Measurements from ENCODE around the gene CCDC88B.
"Not testable (repeated sequence)": the region's sequence is repeated elsewhere in the genome, so short reads cannot be mapped to it uniquely, and the experiment has no call there.

The CCDC88B gene

DNA sequence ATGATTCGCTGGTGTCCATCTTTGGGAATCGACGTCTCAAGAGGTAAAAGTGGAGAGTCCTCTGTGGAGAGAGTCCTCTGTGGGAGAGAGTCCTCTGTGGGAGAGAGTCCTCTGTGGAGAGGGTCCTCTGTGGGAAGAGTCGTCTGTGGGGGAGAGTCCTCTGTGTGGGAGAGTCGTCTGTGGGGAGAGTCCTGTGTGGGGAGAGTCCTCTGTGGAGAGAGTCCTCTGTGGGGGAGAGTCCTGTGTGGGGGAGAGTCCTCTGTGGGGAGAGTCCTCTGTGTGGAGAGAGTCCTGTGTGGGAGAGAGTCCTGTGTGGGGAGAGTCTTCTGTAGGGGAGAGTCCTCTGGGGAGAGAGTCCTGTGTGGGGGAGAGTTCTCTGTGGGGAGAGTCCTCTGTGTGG lies 19.0 kb upstream of the CCDC88B start:
- no peak for DNase-seq

DNA sequence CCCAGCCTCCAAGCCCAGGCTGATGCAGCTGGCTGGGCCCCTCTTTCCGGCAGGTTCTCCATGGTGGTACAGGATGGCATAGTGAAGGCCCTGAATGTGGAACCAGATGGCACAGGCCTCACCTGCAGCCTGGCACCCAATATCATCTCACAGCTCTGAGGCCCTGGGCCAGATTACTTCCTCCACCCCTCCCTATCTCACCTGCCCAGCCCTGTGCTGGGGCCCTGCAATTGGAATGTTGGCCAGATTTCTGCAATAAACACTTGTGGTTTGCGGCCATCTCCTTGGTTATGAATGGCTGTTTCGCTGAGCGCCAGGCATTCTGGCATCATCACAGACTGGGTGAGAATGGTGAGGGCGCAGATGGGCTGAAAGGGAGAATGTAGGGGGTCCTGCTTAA lies 18.5 kb upstream of the CCDC88B start:
- DNase-seq: no peak

DNA sequence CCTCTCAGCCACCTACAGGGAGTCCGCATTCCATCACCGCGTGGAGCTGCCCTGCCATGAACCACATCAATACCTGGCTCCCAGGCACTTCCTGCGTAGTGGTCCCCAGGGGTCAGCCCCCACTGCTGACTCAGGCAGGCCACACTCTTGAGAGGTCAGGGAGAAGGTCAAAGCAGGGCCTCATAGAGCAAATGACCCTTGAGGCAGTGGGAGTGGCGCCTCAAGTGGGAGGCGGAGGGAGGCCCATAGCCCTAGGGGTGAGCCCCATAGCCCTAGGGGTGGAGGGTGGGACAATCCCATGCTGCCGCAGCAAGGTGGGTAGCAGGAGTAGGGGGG lies 17.1 kb upstream of the CCDC88B start:
- DNase-seq: no peak

DNA sequence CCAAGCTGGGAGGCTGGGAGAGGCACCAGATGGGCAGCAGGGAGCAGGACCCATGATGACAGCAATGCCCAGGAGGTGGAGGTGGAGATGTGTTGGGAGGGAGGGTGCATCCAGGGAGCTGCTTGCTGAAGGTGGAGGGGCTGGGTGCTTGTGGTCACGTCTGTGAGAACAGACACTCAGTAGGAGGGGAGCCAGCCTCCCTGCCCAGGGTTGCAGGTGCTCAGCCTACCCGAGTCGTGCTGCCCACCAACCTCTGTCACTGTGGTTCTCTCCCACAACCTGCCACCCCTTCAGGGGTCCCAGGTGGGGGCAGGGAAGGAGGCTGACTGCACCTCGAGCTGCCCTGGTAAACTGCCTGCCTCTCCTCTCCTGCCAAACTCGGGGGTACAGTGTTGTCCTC lies 16.6 kb upstream of the CCDC88B start:
- no peak for DNase-seq

DNA sequence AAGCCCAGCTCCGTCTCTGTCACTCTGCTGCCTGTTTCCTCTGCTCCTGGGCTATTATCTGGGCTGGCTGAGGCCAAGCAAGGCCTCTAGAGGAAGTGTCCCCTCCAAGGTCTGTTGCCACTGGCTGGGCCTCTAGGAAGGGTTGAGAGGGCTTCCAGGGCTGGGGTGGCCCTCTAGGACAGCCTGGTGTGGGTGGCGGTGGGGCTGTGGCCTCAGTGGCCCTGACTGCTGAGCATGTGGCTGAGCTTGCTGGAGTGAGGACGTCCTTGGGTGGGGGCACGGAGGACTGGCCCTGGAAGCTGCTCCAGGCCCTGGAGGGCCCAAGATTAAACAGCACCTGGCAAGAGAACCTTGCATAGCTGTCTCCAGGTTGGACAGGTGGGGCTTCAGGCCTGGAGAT lies 16.0 kb upstream of the CCDC88B start:
- DNase-seq: not testable (repeated sequence)

DNA sequence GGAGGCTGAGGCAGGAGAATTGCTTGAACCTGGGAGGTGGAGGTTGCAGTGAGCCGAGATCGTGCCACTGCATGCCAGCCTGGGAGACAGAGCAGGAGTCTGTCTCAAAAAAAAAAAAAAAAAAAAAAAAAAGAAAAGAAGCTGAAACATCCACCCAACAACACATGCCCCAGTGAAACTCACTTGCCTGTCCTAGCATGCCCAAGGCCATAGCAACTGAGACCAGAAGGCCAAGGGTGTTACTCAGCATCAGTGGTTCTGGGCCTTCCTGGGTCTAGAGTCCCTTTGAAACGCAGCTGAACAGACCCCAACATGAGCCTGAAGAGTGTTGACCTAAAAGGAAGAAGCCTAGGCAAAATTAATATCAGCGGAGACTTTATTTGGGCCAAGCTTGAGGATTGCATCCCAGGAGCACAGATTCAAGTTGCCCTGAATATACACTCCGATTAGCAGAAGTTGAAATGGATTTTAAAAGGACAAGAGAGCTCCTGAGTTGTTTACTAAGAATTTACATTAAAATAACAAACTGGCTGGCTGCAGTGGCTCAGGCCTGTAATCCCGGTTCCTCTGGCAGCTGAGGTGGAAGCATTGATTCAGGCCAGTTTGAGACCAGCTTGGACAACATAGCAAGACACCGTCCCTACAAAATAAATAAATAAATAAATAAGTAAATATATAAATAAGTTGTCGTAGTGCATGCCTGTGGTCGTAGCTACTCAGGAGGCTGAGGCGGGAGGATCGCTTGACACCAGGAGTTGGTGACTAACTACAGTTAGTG lies 15.1 kb upstream of the CCDC88B start:
- DNase-seq: no peak

DNA sequence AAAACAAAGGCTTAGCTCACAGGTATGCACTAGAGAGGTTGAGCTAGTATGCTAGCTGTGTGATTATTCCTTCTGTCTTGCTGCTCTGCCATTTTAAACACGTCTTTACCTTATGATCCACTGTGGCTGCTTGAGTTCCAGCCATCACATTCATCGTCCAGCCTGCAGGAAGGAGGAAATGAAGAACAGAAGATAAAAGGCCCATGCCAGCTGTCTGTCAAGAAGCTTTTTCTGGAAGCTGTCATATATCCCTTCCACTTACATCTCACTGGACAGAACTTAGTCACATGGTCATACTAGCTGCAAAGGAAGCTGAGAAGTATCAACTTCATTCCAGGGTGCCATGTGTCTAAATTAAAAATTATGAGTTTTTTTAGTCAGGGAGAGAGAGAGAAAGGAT lies 12.6 kb upstream of the CCDC88B start:
- DNase-seq: no peak

DNA sequence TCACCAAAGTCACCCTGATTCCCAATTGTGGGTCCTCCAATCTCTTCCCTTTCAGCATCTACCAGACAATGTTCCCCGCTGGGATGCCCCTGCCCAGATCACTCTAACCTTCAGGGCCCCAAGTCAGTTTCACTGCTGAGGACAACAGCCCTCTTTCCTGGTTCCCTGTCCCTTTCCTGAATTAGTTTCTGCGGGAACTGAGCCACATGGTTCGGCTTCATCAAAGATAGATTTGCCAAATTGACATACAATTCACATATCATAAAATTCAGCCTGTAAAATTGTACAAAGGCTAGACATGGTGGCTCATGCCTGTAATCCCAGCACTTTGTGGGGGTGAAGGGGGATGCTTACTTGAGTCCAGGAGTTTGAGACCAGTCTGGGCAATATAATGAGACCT lies 12.0 kb upstream of the CCDC88B start:
- no peak for DNase-seq

DNA sequence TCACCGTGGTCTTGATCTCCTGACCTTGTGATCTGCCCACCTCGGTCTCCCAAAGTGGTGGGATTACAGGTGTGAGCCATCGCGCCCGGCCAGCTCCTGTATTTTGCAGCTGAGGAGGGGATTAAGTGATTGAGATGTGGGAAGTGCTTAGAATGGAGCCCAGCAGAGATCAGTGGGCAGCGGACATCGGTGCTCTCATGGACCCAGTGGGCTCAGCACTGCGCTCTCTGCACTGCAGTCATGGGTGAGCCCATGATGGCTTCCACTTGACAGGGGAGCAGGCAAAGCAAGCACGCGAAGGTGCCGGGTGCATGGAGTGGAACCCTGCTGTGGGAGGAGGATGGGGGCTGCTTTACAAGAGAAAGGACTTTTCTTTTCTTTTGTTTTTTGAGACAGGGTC lies 9.1 kb upstream of the CCDC88B start:
- no peak for DNase-seq

DNA sequence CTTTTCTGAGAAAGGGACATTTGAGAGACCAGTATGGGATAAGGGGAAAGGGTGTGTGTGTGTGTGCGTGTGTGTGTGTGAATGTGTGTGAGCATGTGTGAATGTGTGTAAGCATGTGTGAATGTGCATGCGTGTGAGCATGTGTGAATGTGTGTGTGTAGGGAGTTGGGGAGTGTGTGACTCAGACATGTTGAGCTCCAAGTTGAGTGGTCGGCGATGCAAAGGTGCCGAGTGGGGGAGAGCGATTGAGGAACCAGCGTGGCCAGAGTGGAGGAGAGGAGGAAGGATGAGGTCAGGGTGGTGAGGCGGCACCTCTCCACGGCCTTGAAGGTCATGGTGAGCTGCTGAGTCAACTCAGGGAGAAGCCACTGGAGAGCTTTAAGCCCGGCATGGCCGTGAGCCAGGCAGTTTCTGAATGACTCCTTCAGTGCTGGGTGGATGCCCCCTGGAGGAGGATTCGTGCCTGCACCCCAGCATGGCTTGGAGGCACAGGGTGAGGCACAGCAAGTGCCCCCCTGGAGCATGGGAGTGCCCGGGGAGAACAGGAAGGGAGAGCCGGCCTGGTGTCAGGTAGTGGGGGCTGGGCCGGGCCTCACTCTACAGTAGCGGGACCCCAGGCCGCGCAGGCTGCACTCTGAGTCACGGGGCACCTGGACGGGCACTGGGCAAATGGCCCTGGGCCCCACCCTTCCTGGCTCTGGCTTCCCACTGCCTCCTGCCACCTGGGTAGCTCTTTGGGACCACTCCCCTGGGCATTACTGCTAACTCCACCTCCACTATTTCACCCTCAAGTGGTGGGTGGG lies 8.2 kb upstream of the CCDC88B start:
- no peak for DNase-seq

DNA sequence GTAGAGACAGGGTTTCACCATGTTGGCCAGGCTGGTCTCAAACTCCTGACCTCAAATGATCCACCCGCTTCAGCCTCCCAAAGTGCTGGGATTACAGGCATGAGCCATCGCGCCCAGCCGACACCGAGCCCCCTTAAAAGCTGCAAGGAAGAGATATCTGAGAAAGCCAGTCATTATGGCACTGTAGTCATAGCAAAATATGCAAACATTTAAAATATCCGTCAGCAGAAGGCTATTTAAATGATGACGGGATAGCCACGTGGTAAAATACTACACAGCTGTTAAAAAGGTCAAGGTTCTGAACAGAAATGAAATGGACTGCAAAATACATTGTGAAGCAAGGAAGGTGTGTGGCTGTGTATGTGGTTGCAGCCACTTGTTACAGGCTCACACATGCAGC lies 6.4 kb upstream of the CCDC88B start:
- no peak for DNase-seq

DNA sequence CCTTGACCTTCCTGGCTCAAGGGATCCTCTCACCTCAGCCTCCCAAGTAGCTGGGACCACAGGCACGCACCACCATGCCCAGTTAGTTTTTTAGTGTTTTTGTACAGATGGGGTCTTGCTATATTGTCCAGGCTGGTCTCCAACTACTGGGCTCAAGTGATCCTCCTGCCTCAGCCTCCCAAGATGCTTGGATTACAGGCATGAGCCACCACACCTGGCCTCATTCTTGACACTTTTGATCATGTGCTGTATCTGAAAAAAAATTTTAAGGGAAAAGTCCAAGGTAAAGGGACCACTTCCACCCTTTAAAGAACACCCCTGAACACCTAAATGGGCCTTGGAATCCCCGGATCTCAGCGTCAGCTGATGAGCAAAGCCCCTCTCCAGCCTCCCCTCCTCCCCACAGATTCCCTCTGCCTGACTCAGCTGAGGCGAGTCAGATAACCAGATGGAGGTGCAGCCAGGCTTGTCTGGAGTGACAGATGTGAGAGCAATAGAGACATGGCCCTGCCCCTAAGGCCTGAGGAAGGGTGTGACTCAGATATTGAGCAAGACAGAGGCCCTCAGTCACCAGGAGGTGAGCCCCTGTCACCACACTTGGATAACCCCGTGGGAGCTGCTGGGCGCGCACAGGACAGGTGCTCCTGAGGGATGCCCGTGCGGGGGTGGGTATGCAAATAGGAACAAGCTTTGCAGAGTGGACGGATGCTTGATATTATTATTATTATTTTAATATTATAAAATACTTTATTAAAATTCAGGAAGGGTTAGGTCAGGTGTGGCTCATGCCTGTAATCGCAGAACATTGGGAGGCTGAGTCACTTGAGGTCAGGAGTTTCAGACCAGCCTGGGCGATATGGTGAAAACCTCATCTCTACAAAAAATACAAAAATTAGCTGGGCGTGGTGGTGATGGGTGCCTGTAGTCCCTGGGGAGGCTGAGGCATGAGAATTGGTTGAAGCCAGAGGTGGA lies 5.0 kb upstream of the CCDC88B start:
- peak; percentile 73 for DNase-seq

DNA sequence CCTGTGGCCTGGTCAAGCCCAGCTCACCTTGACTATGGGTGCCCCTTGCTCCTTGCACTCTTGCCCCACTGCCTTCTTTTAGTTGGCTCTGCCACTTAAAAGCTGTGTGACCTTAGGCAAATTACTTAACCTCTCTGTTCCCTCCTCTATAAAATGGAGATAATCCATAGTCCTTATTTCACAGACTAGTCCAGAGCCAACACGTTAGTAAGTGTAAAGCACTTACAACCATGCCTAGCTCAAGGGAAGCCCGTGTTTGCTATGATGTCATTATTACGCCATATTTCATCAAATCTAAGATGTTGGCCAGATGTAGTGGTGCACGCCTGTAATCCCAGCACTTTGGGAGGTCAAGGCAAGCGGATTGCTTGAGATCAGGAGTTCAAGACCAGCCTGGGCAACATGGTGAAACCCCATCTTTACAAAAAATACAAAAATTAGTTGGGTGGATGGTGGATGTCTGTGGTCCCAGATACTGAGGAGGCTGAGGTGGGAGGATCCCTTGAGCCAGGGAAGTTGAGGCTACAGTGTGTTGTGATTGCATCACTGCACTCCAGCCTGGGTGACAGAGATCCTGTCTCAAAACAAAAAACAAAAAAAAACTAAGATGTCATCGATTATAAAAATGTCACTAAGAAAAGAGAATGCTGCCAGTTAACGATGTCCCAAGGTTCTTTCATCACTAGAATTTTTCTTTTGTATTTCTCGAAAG lies 2.3 kb upstream of the CCDC88B start:
- no peak for DNase-seq

DNA sequence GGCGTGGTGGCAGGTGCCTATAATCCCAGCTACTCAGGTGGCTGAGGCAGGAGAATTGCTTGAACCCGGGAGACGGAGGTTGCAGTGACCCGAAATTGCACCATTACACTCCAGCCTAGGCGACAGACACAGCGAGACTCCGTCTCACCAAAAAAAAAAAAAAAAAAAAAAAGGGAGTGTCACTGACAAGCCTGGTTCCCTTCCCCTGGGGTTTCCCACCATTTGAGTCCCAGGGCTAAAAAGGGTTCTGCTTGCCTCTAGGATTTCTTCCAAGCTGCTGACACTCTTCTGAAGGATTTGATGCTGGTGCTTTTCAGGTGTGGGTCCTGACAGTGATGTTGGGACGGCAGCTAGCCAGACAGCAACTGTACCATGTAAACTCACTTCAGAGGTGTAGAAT lies 1.3 kb upstream of the CCDC88B start:
- DNase-seq: no peak

DNA sequence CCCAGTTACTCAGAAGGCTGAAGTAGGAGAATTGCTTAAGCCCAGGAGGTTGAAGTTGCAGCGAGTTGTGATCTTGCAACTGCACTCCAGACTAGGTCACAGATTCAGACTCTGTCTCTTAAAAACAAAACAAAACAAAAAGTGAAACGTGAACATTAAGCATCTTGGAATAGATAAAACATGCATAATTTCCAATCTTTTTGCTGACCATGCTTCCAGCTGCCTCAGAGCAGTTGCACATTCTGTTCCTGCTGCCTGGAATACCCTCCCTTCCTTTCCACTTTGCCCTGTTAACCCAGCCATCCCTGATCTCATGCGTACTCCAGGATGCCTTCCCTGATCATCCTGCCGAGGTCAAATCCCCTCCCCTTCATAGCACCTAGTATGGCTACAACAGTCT lies 718 bp upstream of the CCDC88B start:
- no peak for DNase-seq

DNA sequence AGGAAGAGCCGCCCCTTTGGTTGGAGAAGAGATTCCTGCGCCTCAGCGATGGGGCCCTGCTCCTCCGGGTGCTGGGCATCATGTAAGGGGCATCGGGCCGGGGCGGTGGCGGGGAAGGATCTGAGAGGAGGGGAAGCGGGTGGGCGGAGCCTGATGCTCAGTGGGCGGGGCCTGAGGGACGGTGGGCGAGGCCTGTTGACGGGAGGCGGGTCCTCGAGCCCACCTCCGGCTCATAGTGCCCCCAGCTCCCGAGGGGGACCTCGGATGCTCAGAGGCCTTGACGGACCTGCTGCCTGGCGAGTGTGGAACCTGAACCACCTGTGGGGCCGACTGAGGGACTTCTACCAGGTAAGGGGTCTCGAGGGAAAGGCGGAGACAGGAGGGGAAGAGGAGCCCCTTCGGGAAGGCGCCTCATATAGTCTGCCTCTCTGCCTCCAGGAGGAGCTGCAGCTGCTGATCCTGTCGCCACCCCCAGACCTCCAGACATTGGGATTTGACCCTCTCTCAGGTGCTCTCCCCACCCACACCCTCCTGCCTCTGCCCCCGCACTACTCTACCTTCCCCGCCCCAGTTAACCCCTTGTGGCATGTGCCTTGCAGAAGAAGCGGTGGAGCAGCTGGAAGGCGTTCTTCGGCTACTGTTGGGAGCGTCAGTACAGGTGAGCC lies 799 bp downstream of the CCDC88B start:
- no peak for DNase-seq

DNA sequence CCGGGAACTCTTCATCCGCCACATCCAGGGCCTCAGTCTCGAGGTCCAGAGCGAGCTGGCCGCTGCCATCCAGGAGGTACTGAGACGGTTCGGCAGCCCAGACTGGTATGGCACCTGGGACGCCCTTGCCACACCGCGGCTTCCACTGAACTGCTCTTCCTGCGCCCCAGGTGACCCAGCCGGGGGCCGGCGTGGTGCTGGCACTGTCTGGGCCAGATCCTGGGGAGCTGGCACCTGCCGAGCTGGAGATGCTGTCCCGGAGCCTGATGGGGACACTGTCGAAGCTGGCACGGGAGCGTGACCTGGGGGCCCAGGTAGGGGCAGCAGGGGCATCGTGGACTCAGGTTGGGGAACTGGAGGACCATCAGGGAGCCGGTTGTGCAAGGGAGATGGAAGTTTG lies 1.4 kb downstream of the CCDC88B start:
- no peak for DNase-seq

DNA sequence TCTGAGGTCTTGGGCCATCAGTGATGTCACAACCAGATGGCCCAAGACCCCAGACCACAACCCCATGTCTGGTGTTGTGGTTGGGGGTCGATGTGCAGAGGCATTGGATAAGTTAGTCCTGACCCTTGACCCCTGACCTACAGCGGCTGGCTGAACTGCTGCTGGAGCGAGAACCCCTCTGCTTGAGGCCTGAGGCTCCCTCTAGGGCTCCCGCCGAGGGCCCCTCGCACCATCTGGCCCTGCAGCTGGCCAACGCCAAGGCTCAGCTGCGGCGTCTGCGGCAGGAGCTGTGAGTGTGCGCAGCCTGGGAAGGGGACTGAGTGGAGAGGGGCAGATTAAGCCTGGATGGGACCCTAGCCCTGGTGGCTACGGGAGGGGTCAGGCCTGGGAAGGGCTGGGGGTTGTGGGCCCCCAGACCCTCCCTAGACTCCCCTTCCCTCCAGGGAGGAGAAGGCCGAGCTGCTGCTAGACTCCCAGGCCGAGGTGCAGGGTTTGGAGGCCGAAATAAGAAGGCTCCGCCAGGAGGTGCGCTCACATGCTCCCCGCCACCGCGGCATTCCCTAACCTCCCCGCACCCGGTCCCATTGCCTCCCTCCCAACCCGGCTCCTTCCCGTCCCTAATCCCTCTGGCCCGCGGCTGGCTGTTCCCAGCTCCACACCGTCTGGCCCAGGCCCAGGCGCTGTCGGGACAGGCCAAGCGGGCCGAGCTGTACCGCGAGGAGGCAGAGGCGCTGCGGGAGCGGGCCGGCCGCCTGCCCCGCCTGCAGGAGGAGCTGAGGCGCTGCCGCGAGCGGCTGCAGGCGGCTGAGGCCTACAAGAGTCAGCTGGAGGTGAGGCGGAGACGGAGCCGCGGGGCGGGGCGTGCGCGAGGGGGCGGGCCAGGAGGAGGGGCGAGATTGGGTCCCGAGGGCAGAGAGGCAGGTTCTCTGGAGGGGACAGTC lies 2.1 kb downstream of the CCDC88B start:
- peak; percentile 82 for DNase-seq

DNA sequence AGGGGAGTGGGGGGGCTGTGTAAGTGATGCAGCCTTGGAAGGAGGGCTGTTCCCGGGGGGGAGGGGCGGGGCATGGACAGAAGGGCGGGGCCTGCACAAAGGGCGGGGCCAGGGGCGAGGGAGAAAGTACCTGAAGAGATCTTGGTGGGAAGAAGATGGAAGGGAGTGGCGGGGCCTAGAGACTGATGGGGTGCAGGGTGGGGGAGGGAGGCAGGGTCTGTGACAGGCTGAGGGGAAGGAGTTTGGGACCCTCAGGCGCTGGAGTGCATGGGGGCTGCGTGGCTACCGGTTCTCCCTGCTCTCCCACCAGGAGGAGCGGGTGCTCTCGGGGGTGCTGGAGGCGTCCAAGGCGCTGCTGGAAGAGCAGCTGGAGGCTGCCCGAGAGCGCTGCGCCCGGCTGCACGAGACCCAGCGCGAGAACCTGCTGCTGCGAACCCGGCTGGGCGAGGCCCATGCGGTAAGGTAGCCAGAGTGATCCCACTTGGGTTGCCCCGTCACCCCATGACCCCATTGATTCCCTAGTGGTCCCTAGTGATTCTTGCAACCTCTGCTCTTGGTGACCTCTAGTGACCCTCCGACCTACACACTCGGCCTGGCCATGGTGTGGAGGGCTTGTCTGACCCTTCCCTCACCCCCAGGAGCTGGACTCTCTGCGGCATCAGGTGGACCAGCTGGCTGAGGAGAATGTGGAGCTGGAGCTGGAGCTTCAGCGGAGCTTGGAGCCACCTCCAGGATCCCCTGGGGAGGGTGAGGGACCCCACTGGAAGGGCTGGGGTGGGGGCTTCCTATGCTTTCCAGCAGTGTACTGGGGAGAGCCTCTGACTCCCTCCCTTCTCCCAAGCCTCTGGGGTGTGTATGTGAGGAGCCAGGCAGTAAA lies 3.1 kb downstream of the CCDC88B start:
- no peak for DNase-seq

Measured in NCI-H526 treated with DMSO at 0.1 percent for 48 hours (cell line).